LoVo (cell line): Measurements from ENCODE around the gene SFT2D1.
"Not testable (repeated sequence)": the region's sequence is repeated elsewhere in the genome, so short reads cannot be mapped to it uniquely, and the experiment has no call there.

Source experiments
- DNase-seq: peaks from one replicate; pipeline ENCODE4 v3.0.0-alpha.2; 2016; ENCODE audit warnings: low spot score

Gene SFT2D1

GRCh38 chr6:166342349-166343149 is at the start of gene SFT2D1:
TSS of gene SFT2D1 (minus strand) at chr6:166342545. CDS start at chr6:166342481, 64 bp downstream.
- peak; percentile 66 for DNase-seq

- no peak for DNase-seq
These were observed 46.8 kb upstream of the SFT2D1 start for GRCh38 chr6:166389119-166389518.

- DNase-seq: no peak
These were observed 46.1 kb upstream of the SFT2D1 start for GRCh38 chr6:166388290-166389004.

- DNase-seq: no peak
These were observed 45.4 kb upstream of the SFT2D1 start for GRCh38 chr6:166387642-166388289.

- not testable (repeated sequence) for DNase-seq
These were observed 44.8 kb upstream of the SFT2D1 start for GRCh38 chr6:166387098-166387497.

- DNase-seq: no peak
These were observed 43.8 kb upstream of the SFT2D1 start for GRCh38 chr6:166386111-166386510.

- DNase-seq: not testable (repeated sequence)
These were observed 41.5 kb upstream of the SFT2D1 start for GRCh38 chr6:166383802-166384363.

GRCh38 chr6:166382933-166383801 is 40.8 kb upstream of the SFT2D1 start, which contains the start of gene MPC1:
TSS of gene MPC1 (minus strand) at chr6:166382940. CDS start at chr6:166382876, 64 bp downstream.
- peak; percentile 94 for DNase-seq

GRCh38 chr6:166382500-166382932 is 40.2 kb upstream of the SFT2D1 start:
- no peak for DNase-seq

GRCh38 chr6:166381733-166382499 is 39.6 kb upstream of the SFT2D1 start:
- peak; percentile 71 for DNase-seq

GRCh38 chr6:166381381-166381732 is 39.0 kb upstream of the SFT2D1 start:
- no peak for DNase-seq

GRCh38 chr6:166379800-166380199 is 37.5 kb upstream of the SFT2D1 start:
- no peak for DNase-seq

- no peak for DNase-seq
These were observed 36.8 kb upstream of the SFT2D1 start for GRCh38 chr6:166379103-166379586.

GRCh38 chr6:166377721-166378120 is 35.4 kb upstream of the SFT2D1 start:
- DNase-seq: no peak

- no peak for DNase-seq
These were observed 32.7 kb upstream of the SFT2D1 start for GRCh38 chr6:166375013-166375412.

GRCh38 chr6:166370489-166370888 is 28.1 kb upstream of the SFT2D1 start:
- DNase-seq: no peak

- DNase-seq: no peak
These were observed 27.4 kb upstream of the SFT2D1 start for GRCh38 chr6:166369782-166370181.

- no peak for DNase-seq
These were observed 24.6 kb upstream of the SFT2D1 start for GRCh38 chr6:166366921-166367320.

- DNase-seq: no peak
These were observed 23.5 kb upstream of the SFT2D1 start for GRCh38 chr6:166365806-166366205.

GRCh38 chr6:166365221-166365620 is 22.9 kb upstream of the SFT2D1 start:
- no peak for DNase-seq
